Measurements from ENCODE around the gene LIPM.

The LIPM gene

GRCh38 chr10:88791924-88792323 is 10.6 kb upstream of the LIPM start:
- Histone ChIP-seq H3K4me2 (ENCODE audit: insufficient read depth, low read length) (no peak overlapping the region), H3K79me2 (ENCODE audit: insufficient read depth, low read length) (no peaks in the 10 kb centered on the region), H3K27ac (ENCODE audit: low read length) (no peak overlapping the region), H3K4me3 (ENCODE audit: low read depth in 1 of 2, low read length in 2 of 2) (no peak overlapping the region), H3K9ac (ENCODE audit: low read depth, low read length) (no peak overlapping the region), H4K20me1 (ENCODE audit: insufficient read depth, low read length) (no peaks in the 10 kb centered on the region), H3K27me3 (ENCODE audit: insufficient read depth, low read length, poor library complexity) (peaks cover 7% of the 10 kb centered on the region), H3K9me3 (ENCODE audit: insufficient read depth, low read length, severe bottlenecking) (no peaks in the 10 kb centered on the region), H2AFZ (ENCODE audit: low read depth, low read length) (no peak overlapping the region), H3K4me1 (ENCODE audit: insufficient read depth, low read length) (no peaks in the 10 kb centered on the region), H3K36me3 (ENCODE audit: insufficient read depth, low read length) (no peaks in the 10 kb centered on the region)
- DNase-seq, result peak; percentile 14
- TF ChIP-seq CTCF (IDR thresholded peaks at IDR 0.05; ENCODE audit: borderline replicate concordance, extremely low read depth, low read length, poor library complexity, severe bottlenecking), result peak; percentile 43
- no peak for TF ChIP-seq EZH2 (IDR thresholded peaks at IDR 0.05; ENCODE audit: borderline replicate concordance, low read depth, low read length, severe bottlenecking)
- peak; percentile 58; the same call in 1 of the 3 replicates for ATAC-seq (ENCODE audit: insufficient read depth, low read depth)

GRCh38 chr10:88792661-88793060 is 9.9 kb upstream of the LIPM start:
- no peak for ATAC-seq (ENCODE audit: insufficient read depth, low read depth)
- Histone ChIP-seq H3K27ac (ENCODE audit: low read length) (no peak overlapping the region), H3K36me3 (ENCODE audit: insufficient read depth, low read length) (no peaks in the 10 kb centered on the region), H4K20me1 (ENCODE audit: insufficient read depth, low read length) (no peaks in the 10 kb centered on the region), H3K9ac (ENCODE audit: low read depth, low read length) (no peak overlapping the region), H3K27me3 (ENCODE audit: insufficient read depth, low read length, poor library complexity) (peaks cover 9% of the 10 kb centered on the region), H3K4me2 (ENCODE audit: insufficient read depth, low read length) (no peak overlapping the region), H3K79me2 (ENCODE audit: insufficient read depth, low read length) (no peaks in the 10 kb centered on the region), H3K9me3 (ENCODE audit: insufficient read depth, low read length, severe bottlenecking) (no peaks in the 10 kb centered on the region), H3K4me3 (ENCODE audit: low read depth in 1 of 2, low read length in 2 of 2) (no peak overlapping the region), H3K4me1 (ENCODE audit: insufficient read depth, low read length) (no peaks in the 10 kb centered on the region), H2AFZ (ENCODE audit: low read depth, low read length) (no peak overlapping the region)
- TF ChIP-seq EZH2 (IDR thresholded peaks at IDR 0.05; ENCODE audit: borderline replicate concordance, low read depth, low read length, severe bottlenecking), result no peak
- TF ChIP-seq CTCF (IDR thresholded peaks at IDR 0.05; ENCODE audit: borderline replicate concordance, extremely low read depth, low read length, poor library complexity, severe bottlenecking), result no peak
- DNase-seq, result no peak

GRCh38 chr10:88793712-88794299 is 8.7 kb upstream of the LIPM start:
- H3K4me3 ChIP-seq (ENCODE audit: low read depth in 1 of 2, low read length in 2 of 2), result no peak overlapping the region

More at GRCh38 chr10:88793712-88794299, 8.7 kb upstream of the LIPM start:
- Histone ChIP-seq H3K27me3 (ENCODE audit: insufficient read depth, low read length, poor library complexity) (peaks cover 9% of the 10 kb centered on the region), H3K4me2 (ENCODE audit: insufficient read depth, low read length) (no peak overlapping the region), H3K27ac (ENCODE audit: low read length) (no peak overlapping the region), H4K20me1 (ENCODE audit: insufficient read depth, low read length) (no peaks in the 10 kb centered on the region), H3K36me3 (ENCODE audit: insufficient read depth, low read length) (no peaks in the 10 kb centered on the region), H3K79me2 (ENCODE audit: insufficient read depth, low read length) (no peaks in the 10 kb centered on the region), H3K9ac (ENCODE audit: low read depth, low read length) (no peak overlapping the region), H3K9me3 (ENCODE audit: insufficient read depth, low read length, severe bottlenecking) (no peaks in the 10 kb centered on the region), H3K4me1 (ENCODE audit: insufficient read depth, low read length) (no peaks in the 10 kb centered on the region), H2AFZ (ENCODE audit: low read depth, low read length) (no peak overlapping the region)
- DNase-seq (no peak), ATAC-seq (ENCODE audit: insufficient read depth, low read depth) (peak; percentile 52; the same call in 1 of the 3 replicates)
- TF ChIP-seq EZH2 (IDR thresholded peaks at IDR 0.05; ENCODE audit: borderline replicate concordance, low read depth, low read length, severe bottlenecking), result no peak
- no peak for TF ChIP-seq CTCF (IDR thresholded peaks at IDR 0.05; ENCODE audit: borderline replicate concordance, extremely low read depth, low read length, poor library complexity, severe bottlenecking)
